Kidney capillary endothelial cell (primary cell): Measurements from ENCODE around the gene ZNF107.
"Not testable (repeated sequence)": the region's sequence is repeated elsewhere in the genome, so short reads cannot be mapped to it uniquely, and the experiment has no call there.

ENCODE experiments used
- DNase-seq: peaks from one replicate; pipeline ENCODE4 v3.0.0-alpha.2; 2018; ENCODE audit warnings: low spot score

ZNF107 gene

DNA sequence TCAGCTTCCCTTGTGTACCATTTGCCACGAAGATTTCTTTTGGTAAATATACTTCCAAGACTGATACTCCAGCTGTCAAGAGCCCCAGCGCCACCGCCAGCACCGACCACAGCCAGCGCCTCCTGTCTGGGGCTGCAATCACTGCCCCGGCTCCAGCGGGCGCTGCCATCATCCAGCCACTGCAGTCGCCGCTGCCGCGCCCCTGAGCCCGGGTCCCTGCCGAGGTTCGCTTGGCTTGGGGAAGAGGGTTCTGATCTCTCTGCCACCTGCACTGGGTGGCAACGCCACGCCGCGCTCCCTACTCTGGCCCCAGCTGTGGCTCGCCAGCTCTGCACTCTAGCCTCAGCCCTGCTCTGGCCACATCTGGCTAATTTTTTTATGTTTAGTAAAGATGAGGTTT lies 70.6 kb downstream of the ZNF107 start:
- no peak for DNase-seq

DNA sequence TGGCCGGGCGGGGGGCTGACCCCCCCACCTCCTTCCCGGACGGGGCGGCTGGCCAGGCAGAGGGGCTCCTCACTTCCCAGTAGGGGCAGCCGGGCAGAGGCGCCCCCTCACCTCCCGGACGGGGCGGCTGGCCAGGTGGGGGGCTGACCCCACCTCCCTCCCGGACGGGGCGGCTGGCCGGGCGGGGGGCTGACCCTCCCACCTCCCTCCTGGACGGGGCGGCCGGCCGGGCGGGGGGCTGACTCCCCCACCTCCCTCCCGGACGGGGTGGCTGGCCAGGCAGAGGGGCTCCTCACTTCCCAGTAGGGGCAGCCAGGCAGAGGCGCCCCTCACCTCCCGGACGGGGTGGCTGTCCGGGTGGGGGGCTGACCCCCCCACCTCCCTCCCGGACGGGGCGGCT lies 72.5 kb downstream of the ZNF107 start:
- not testable (repeated sequence) for DNase-seq

DNA sequence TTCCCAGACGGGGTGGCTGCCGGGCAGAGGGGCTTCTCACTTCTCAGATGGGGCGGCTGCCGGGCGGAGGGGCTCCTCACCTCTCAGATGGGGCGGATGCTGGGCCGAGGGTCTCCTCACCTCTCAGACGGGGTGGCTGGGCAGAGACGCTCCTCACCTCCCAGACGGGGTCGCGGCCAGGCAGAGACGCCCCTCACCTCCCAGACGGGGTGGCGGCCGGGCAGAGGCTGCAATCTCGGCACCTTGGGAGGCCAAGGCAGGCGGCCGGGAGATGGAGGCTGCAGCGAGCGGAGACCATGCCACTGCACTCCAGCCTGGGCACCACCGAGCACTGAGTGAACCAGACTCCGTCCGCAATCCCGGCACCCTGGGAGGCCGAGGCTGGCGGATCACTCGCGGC lies 73.0 kb downstream of the ZNF107 start:
- not testable (repeated sequence) for DNase-seq

DNA sequence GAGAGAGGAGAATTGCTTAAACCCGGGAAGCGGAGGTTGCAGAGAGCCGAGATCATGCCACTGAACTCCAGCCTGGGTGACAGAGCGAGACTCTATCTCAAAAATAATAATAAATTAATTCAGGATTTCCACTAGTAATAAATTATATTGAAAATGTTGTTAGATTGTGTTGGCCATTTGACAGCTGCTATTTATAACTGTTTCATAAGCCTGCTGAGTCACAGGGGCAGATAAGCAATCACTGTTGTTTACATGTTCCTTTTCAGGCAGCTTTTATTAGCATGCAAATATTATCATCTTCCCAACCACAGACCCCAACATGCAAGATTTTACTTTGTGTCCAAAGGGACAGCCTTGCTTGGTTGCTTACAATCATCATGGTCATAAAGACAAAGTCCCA lies 78.7 kb downstream of the ZNF107 start:
- no peak for DNase-seq

DNA sequence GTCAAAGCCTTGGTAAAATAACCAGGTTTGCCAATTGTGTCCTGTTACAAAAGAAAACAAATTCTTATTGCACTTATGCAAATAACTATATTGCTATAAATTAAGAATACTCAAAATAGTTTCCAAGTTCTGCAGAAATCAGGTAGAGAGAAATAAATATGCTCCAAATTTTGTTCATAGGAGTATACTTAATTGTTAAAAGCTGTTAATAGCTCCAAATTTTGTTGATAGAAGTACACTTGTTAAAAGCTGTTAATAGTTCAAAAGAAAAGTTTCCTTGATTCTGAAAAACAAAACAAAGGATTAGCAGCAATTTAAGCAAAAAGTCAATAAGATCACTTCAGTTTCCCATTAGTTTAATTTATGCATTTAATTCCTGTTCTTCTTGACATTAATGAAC lies 81.9 kb downstream of the ZNF107 start:
- DNase-seq = no peak

DNA sequence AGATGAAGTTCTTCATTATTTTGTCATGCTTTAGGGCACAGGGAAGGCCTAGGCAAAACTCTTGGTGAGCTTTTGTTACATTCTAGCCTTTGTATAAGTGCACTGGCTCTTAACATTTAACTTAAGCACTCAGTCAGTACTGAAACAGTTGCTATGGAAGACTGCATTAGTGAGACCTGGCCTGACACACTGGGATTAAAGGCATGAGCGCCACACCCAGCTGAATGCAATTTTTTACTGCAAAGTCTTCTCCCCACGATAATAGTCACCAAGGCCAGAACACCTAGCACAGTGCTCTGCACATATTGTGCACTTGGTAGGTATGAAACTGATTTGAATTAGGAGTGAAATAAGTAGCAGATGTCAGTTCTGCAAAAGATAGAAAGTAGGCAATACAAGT lies 87.1 kb downstream of the ZNF107 start:
- DNase-seq = no peak

DNA sequence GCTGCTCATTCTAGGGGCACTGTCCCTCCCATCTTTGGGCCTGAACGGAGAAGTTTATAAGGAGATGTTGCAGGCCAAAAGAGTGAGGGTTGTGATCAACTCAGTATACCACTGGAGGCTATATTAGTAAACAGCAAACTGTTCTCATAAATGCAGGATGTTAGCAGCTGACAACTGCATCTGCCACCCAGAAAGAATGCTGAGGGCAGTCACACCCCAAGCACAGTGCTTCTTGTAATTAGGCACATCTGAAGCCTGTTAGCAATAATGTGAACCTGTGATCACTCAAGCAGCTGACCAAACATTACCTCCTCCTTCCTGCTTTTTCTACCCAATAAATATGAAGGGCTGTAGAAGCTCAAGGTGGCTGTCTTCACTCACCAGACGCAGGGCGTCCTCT lies 89.9 kb downstream of the ZNF107 start:
- DNase-seq = no peak

DNA sequence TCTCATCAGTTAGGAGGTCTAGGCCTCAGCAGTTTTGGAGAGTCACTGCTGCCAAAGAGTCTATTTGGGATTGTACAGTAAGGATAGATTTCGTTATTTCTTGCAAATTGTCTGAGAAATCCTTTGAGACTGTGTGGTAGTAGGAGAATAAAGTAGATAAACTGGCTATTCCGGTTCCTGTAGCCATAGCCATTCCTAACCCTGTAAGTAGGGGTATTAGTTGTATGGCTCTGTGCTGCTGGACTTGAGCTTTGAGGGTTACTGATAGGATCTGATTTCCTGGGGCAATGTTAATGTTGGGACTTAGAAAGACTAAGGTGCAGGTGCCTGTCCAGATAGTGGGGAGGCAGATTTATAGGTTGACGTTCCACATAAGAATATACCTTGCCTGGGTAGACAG lies 92.2 kb downstream of the ZNF107 start:
- no peak for DNase-seq
